Measurements from ENCODE around the gene ARHGAP4. TPM values are rescaled to one million over a fixed set of nuclear protein-coding genes. Genes with fewer than 3 reads are reported as not detected.

ARHGAP4 gene
- total and polyA plus RNA-seq, 10 of the 15 experiments (the other 5 are each of a cell fraction or from before 2014, with no cell fraction given): 0.71 to 120 (median 44.3) TPM

DNA sequence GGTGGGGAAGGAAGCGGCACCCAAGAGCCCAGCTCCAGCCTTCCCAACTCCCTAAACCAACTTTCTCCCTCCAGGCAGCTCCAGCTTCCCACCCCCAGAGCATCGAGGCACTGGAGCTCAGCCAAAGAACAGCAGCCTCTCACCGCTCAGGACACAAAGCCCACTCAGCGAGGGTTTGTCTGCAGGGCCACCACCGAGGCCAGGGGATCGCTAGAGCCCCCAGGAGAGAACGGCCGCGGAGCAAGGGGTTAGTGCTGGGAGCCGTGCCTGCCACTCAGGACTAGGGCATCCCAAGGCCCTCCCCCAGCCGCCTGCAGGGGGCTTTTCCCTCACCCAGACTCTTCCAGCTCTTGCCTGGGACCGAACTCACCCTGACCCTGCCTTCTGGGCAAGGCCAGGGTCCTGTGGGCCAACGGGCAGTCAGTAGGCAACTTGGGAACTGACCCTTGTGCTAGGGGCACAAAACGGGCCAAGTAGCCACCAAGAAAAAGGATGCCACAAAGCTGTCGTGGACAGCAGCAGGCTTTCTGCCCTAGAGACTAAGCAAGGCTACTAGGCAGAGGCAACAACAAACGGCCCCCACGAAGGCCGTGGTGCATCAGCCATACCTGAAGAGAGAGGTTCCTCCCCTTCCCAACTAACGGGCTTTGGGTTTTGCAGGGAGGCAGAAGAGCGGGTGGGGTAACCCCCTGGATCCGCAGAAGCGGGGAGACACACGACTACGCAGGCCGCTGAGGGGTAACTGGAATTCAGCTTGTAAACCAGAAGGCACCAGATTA, 43.2 kb upstream of the ARHGAP4 start:
- POLR2A ChIA-PET: interaction anchor here (0.9 to 7.9 kb wide), 8 partner anchors 12 to 51 kb away, joined by 5 to 68 read pairs (median 11); partner anchors contain the start of genes ARHGAP4 and IRAK1
- Histone ChIP-seq H3K36me3 (ENCODE audit: control insufficient read depth in 2 of 2, insufficient read depth in 2 of 2, low read length in 1 of 2) (peaks cover 0 to 4% of the 10 kb centered on the region in 2 experiments; a peak in 3 of 4 replicates), H4K20me1 (ENCODE audit: control insufficient read depth, insufficient read depth) (no peaks in the 10 kb centered on the region; the same call in 1 of the 2 replicates), H3K4me1 (ENCODE audit: control insufficient read depth, insufficient read depth, low read length) (peaks cover 16% of the 10 kb centered on the region), H3K9me3 (replicated peaks; ENCODE audit: control insufficient read depth, insufficient read depth, low read length) (no peaks in the 10 kb centered on the region), H3K27me3 (replicated peaks in 1 of 2; ENCODE audit: control insufficient read depth in 2 of 2, insufficient read depth in 2 of 2, low read length in 1 of 2) (no peaks in the 10 kb centered on the region), H3K4me3 (peak overlapping the region; percentile 80), H3K27ac (ENCODE audit: control insufficient read depth, insufficient read depth) (peak overlapping the region; percentile 66), H2AFZ (ENCODE audit: control insufficient read depth, low read depth, low read length) (no peak overlapping the region), H3K4me2 (ENCODE audit: control insufficient read depth, insufficient read depth) (peak overlapping the region; percentile 81), H3K79me2 (ENCODE audit: control insufficient read depth, insufficient read depth, low read length) (peaks cover 82% of the 10 kb centered on the region), H3K9ac (ENCODE audit: control insufficient read depth, insufficient read depth, low read length) (peak overlapping the region; percentile 74)
- no peak for ATAC-seq
- WGBS (ENCODE audit: insufficient coverage, insufficient replicate concordance, low lambda C conversion rate, missing lambda C conversion rate): 42% methylated on average over 22 of the region's 25 CpGs
- CTCF ChIA-PET: interaction anchor here (0.9 to 5.9 kb wide), 10 partner anchors 12 to 206 kb away, joined by 3 to 35 read pairs (median 5); no protein-coding TSS in a partner anchor
- SMC1A ChIA-PET (ENCODE audit: uncharacterized antibody, unreplicated experiment): interaction anchor here (1.2 to 4.7 kb wide), 9 partner anchors 12 to 51 kb away, joined by 3 to 21 read pairs (median 5); partner anchors contain the start of gene ARHGAP4
- in situ Hi-C loops (cut with MboI): loop anchor here (10.0 kb wide), 1 partner anchor 1015 kb away; no protein-coding TSS in a partner anchor
- 0 out of 2 replicates have a peak, but pooled peaks have one; percentile 8 for TF ChIP-seq IKZF1 (conservative IDR thresholded peaks at IDR 0.05)
- TF ChIP-seq, protein P1, sequence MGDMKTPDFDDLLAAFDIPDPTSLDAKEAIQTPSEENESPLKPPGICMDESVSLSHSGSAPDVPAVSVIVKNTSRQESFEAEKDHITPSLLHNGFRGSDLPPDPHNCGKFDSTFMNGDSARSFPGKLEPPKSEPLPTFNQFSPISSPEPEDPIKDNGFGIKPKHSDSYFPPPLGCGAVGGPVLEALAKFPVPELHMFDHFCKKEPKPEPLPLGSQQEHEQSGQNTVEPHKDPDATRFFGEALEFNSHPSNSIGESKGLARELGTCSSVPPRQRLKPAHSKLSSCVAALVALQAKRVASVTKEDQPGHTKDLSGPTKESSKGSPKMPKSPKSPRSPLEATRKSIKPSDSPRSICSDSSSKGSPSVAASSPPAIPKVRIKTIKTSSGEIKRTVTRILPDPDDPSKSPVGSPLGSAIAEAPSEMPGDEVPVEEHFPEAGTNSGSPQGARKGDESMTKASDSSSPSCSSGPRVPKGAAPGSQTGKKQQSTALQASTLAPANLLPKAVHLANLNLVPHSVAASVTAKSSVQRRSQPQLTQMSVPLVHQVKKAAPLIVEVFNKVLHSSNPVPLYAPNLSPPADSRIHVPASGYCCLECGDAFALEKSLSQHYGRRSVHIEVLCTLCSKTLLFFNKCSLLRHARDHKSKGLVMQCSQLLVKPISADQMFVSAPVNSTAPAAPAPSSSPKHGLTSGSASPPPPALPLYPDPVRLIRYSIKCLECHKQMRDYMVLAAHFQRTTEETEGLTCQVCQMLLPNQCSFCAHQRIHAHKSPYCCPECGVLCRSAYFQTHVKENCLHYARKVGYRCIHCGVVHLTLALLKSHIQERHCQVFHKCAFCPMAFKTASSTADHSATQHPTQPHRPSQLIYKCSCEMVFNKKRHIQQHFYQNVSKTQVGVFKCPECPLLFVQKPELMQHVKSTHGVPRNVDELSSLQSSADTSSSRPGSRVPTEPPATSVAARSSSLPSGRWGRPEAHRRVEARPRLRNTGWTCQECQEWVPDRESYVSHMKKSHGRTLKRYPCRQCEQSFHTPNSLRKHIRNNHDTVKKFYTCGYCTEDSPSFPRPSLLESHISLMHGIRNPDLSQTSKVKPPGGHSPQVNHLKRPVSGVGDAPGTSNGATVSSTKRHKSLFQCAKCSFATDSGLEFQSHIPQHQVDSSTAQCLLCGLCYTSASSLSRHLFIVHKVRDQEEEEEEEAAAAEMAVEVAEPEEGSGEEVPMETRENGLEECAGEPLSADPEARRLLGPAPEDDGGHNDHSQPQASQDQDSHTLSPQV (IDR thresholded peaks at IDR 0.05): no peak
- TF ChIP-seq GATAD2B (conservative IDR thresholded peaks at IDR 0.05; ENCODE audit: low read depth): 0 out of 2 replicates have a peak, but pooled peaks have one; percentile 4
- TF ChIP-seq, protein P2, sequence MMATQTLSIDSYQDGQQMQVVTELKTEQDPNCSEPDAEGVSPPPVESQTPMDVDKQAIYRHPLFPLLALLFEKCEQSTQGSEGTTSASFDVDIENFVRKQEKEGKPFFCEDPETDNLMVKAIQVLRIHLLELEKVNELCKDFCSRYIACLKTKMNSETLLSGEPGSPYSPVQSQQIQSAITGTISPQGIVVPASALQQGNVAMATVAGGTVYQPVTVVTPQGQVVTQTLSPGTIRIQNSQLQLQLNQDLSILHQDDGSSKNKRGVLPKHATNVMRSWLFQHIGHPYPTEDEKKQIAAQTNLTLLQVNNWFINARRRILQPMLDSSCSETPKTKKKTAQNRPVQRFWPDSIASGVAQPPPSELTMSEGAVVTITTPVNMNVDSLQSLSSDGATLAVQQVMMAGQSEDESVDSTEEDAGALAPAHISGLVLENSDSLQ (IDR thresholded peaks at IDR 0.05): peak; percentile 81
- no peak for DNase-seq (ENCODE audit: low read depth, low spot score)
- RAD21 ChIA-PET (ENCODE audit: unreplicated experiment): interaction anchor here (0.6 to 6.4 kb wide), 10 partner anchors 12 to 504 kb away, joined by 3 to 48 read pairs (median 4); partner anchors contain the start of gene ARHGAP4
- no peak for FAIRE-seq
- intact Hi-C loops (cut with micrococcal nuclease; ENCODE audit: unreplicated experiment): loop anchor here (1.0 kb wide), 1 partner anchor 39 kb away; no protein-coding TSS in a partner anchor
- BruUV-seq (replicated peaks): no TSS peak

Measured in GM12878 (cell line).